ENCODE data around the gene GABRP.
"Not testable (repeated sequence)": the region's sequence is repeated elsewhere in the genome, so short reads cannot be mapped to it uniquely, and the experiment has no call there.

GABRP gene

GRCh38 chr5:170752257-170753215 is 31.0 kb upstream of the GABRP start:
- no peak for DNase-seq (ENCODE audit: low read depth, low spot score)
- no peak overlapping the region for H3K4me3 ChIP-seq (ENCODE audit: low read length)

GRCh38 chr5:170753311-170753710 is 30.2 kb upstream of the GABRP start:
- DNase-seq (ENCODE audit: low read depth, low spot score) = no peak
- H3K4me3 ChIP-seq (ENCODE audit: low read length) = no peak overlapping the region

GRCh38 chr5:170754508-170754907 is 29.0 kb upstream of the GABRP start:
- H3K4me3 ChIP-seq (ENCODE audit: low read length); DNase-seq (ENCODE audit: low read depth, low spot score): not testable (repeated sequence)

- no peak for DNase-seq (ENCODE audit: low read depth, low spot score)
- no peak overlapping the region for H3K4me3 ChIP-seq (ENCODE audit: low read length)
These were observed 27.7 kb upstream of the GABRP start for GRCh38 chr5:170755679-170756456.

GRCh38 chr5:170756691-170757090 is 26.8 kb upstream of the GABRP start:
- no peak overlapping the region for H3K4me3 ChIP-seq (ENCODE audit: low read length)
- no peak for DNase-seq (ENCODE audit: low read depth, low spot score)

- DNase-seq (ENCODE audit: low read depth, low spot score) = no peak
- H3K4me3 ChIP-seq (ENCODE audit: low read length) = no peak overlapping the region
These were observed 26.3 kb upstream of the GABRP start for GRCh38 chr5:170757182-170757601.

- DNase-seq (ENCODE audit: low read depth, low spot score) = no peak
- H3K4me3 ChIP-seq (ENCODE audit: low read length) = no peak overlapping the region
These were observed 25.9 kb upstream of the GABRP start for GRCh38 chr5:170757669-170758068.

- no peak for DNase-seq (ENCODE audit: low read depth, low spot score)
These were observed 25.0 kb upstream of the GABRP start for GRCh38 chr5:170758481-170758880.

GRCh38 chr5:170760113-170760512 is 23.4 kb upstream of the GABRP start:
- no peak for DNase-seq (ENCODE audit: low read depth, low spot score)

More at GRCh38 chr5:170758481-170758880, 25.0 kb upstream of the GABRP start:
- no peak overlapping the region for H3K4me3 ChIP-seq (ENCODE audit: low read length)

GRCh38 chr5:170761048-170761707 is 22.3 kb upstream of the GABRP start:
- no peak overlapping the region for H3K4me3 ChIP-seq (ENCODE audit: low read length)
- DNase-seq (ENCODE audit: low read depth, low spot score) = no peak

More at GRCh38 chr5:170760113-170760512, 23.4 kb upstream of the GABRP start:
- H3K4me3 ChIP-seq (ENCODE audit: low read length) = no peak overlapping the region

- no peak for DNase-seq (ENCODE audit: low read depth, low spot score)
- H3K4me3 ChIP-seq (ENCODE audit: low read length) = no peak overlapping the region
These were observed 21.8 kb upstream of the GABRP start for GRCh38 chr5:170761708-170762066.

- not testable (repeated sequence) for DNase-seq (ENCODE audit: low read depth, low spot score)
These were observed 21.2 kb upstream of the GABRP start for GRCh38 chr5:170762298-170762697.

GRCh38 chr5:170765868-170766267 is 17.7 kb upstream of the GABRP start:
- not testable (repeated sequence) for DNase-seq (ENCODE audit: low read depth, low spot score); H3K4me3 ChIP-seq (ENCODE audit: low read length)

More at GRCh38 chr5:170762298-170762697, 21.2 kb upstream of the GABRP start:
- not testable (repeated sequence) for H3K4me3 ChIP-seq (ENCODE audit: low read length)

- no peak overlapping the region for H3K4me3 ChIP-seq (ENCODE audit: low read length)
- DNase-seq (ENCODE audit: low read depth, low spot score) = no peak
These were observed 14.3 kb upstream of the GABRP start for GRCh38 chr5:170769246-170769645.

- no peak overlapping the region for H3K4me3 ChIP-seq (ENCODE audit: low read length)
These were observed 13.6 kb upstream of the GABRP start for GRCh38 chr5:170769898-170770416.

GRCh38 chr5:170771496-170771895 is 12.0 kb upstream of the GABRP start:
- no peak for DNase-seq (ENCODE audit: low read depth, low spot score)
- H3K4me3 ChIP-seq (ENCODE audit: low read length) = no peak overlapping the region

More at GRCh38 chr5:170769898-170770416, 13.6 kb upstream of the GABRP start:
- no peak for DNase-seq (ENCODE audit: low read depth, low spot score)

- no peak for DNase-seq (ENCODE audit: low read depth, low spot score)
- H3K4me3 ChIP-seq (ENCODE audit: low read length) = no peak overlapping the region
These were observed 10.2 kb upstream of the GABRP start for GRCh38 chr5:170773024-170773985.

GRCh38 chr5:170774831-170775230 is 8.7 kb upstream of the GABRP start:
- H3K4me3 ChIP-seq (ENCODE audit: low read length) = no peak overlapping the region
- DNase-seq (ENCODE audit: low read depth, low spot score) = no peak
